Natural killer cell (primary cell): ENCODE data around the gene MARVELD1. TPM values are rescaled to one million over a fixed set of nuclear protein-coding genes. Genes with fewer than 3 reads are reported as not detected.

Experiments
- ATAC-seq, 3 donors: fragments of 150-1000 bp in 2 of 3; fragments of 200-7000 bp in 1 of 3; cut with Tn5 transposase; 1 replicate in 1 of 3; 2 replicates in 2 of 3; pipeline ENCODE4 v1.10.0; 2021; ENCODE audit warnings: mild to moderate bottlenecking in 2 of 3, moderate library complexity in 2 of 3
- DNase-seq, 2 donors: peaks; one replicate each; pipeline versions ENCODE4 v3.0.0 to v3.0.0-alpha.2; 2013 to 2021; ENCODE audit warnings: mixed read lengths in 1 of 2
- H3K27ac ChIP-seq: one replicate; pipeline ENCODE4 v1.5.1; 2013; ENCODE audit warnings: mild to moderate bottlenecking, low read length
- H3K27me3 ChIP-seq: one replicate; pipeline ENCODE4 v1.6.1; 2013; ENCODE audit warnings: low read length; ENCODE audit not compliant: control insufficient read depth, insufficient read depth
- H3K36me3 ChIP-seq: one replicate; pipeline ENCODE4 v1.6.1; 2013; ENCODE audit warnings: low read length; ENCODE audit not compliant: control insufficient read depth, insufficient read depth
- H3K4me1 ChIP-seq: one replicate; pipeline ENCODE4 v1.6.1; 2013; ENCODE audit warnings: low read length; ENCODE audit not compliant: control insufficient read depth, insufficient read depth
- H3K4me3 ChIP-seq: one replicate; pipeline ENCODE4 v1.5.1; 2013; ENCODE audit warnings: low read length
- H3K9me3 ChIP-seq: one replicate; pipeline ENCODE4 v1.6.1; 2013; ENCODE audit warnings: low read length; ENCODE audit not compliant: control insufficient read depth, insufficient read depth
- H3K27ac Mint-ChIP-seq, 2 donors: one replicate each; pipeline ENCODE4 v1.8.0; 2022; ENCODE audit warnings: mild to moderate bottlenecking in 2 of 2, mixed read lengths in 2 of 2, moderate library complexity in 1 of 2
- H3K27me3 Mint-ChIP-seq, 2 donors: one replicate each; pipeline ENCODE4 v1.8.0; 2022; ENCODE audit warnings: low read depth in 2 of 2, mixed read lengths in 2 of 2
- H3K36me3 Mint-ChIP-seq: one replicate; pipeline ENCODE4 v1.8.0; 2022; ENCODE audit warnings: mixed read lengths
- H3K4me1 Mint-ChIP-seq, 2 donors: one replicate each; pipeline ENCODE4 v1.8.0; 2022; ENCODE audit warnings: mixed read lengths in 2 of 2
- H3K4me3 Mint-ChIP-seq: one replicate; pipeline ENCODE4 v1.8.0; 2022; ENCODE audit warnings: mild to moderate bottlenecking, moderate library complexity, mixed read lengths
- H3K9me3 Mint-ChIP-seq, 2 donors: one replicate each; pipeline ENCODE4 v1.8.0; 2022; ENCODE audit warnings: mixed read lengths in 2 of 2
- CTCF ChIP-seq: fragments of 200-600 bp; IDR thresholded peaks from one replicate; pipeline ENCODE4 v1.8.0; 2022; ENCODE audit warnings: antibody characterized with exemption
- WGBS: methylation state at CpG from one replicate; pipeline ENCODE4 v1.1.7; 2013; ENCODE audit warnings: missing lambda C conversion rate; ENCODE audit not compliant: insufficient coverage; 5-methylcytosine and 5-hydroxymethylcytosine counted together
- intact Hi-C: fragments of 100-400 bp; cut with micrococcal nuclease; formaldehyde crosslinking; loops from one replicate; pipeline ENCODE4 v1.14.2; 2022
- total RNA-seq, 4 donors: library from RNA; stranded (reverse); fragments of 120-200 nt in 1 of 4; gene quantifications; one replicate each; pipeline versions ENCODE4 v1.2.3 to v1.2.4, GENCODE V29; 2013 to 2022

Gene MARVELD1
- total RNA-seq, 3 donors from 2014 or later (not counting 1 experiment from before 2014, with no cell fraction given) = 0.40 to 0.84 (median 0.40) TPM

GRCh38 chr10:97764519-97764931, 51.0 kb downstream of the MARVELD1 start:
- H3K9me3 ChIP-seq = no peaks in the 10 kb centered on the region
- no peak for DNase-seq
- WGBS = 66% methylated on average over 5 of the region's 7 CpGs
- no peak for ATAC-seq
- Mint-ChIP-seq H3K36me3 (no peaks in the 10 kb centered on the region), H3K4me3 (no peak overlapping the region), H3K27me3 (peaks cover 6 to 15% of the 10 kb centered on the region in 2 donors), H3K9me3 (no peaks in the 10 kb centered on the region), H3K4me1 (peaks cover 0 to 9% of the 10 kb centered on the region in 2 donors), H3K27ac (peak overlapping the region in 1 of 2 donors; percentile 50)
- H3K27ac ChIP-seq = no peak overlapping the region
- intact Hi-C loops = no loop called here
- H3K36me3 ChIP-seq = peaks cover 28% of the 10 kb centered on the region
- H3K4me1 ChIP-seq = no peaks in the 10 kb centered on the region
- H3K4me3 ChIP-seq = no peak overlapping the region
- no peaks in the 10 kb centered on the region for H3K27me3 ChIP-seq
- TF ChIP-seq CTCF = no peak

- ATAC-seq = no peak
- TF ChIP-seq CTCF = no peak
- Histone ChIP-seq H3K9me3 (no peaks in the 10 kb centered on the region), H3K4me1 (no peaks in the 10 kb centered on the region), H3K36me3 (peaks cover 22% of the 10 kb centered on the region), H3K27me3 (no peaks in the 10 kb centered on the region), H3K27ac (no peak overlapping the region), H3K4me3 (no peak overlapping the region)
- Mint-ChIP-seq H3K4me3 (no peak overlapping the region), H3K4me1 (peaks cover 0 to 9% of the 10 kb centered on the region in 2 donors), H3K36me3 (no peaks in the 10 kb centered on the region), H3K27me3 (peaks cover 12 to 17% of the 10 kb centered on the region in 2 donors), H3K27ac (no peak overlapping the region), H3K9me3 (no peaks in the 10 kb centered on the region)
- intact Hi-C loops = no loop called here
- no peak for DNase-seq
- 91% methylated on average over 15 of the region's 15 CpGs for WGBS
Observed at GRCh38 chr10:97765201-97765600, 51.7 kb downstream of the MARVELD1 start.

- 95% methylated on average over 13 of the region's 13 CpGs for WGBS
- Mint-ChIP-seq H3K27ac (no peak overlapping the region), H3K4me3 (no peak overlapping the region), H3K4me1 (peaks cover 0 to 18% of the 10 kb centered on the region in 2 donors), H3K27me3 (peaks cover 23 to 27% of the 10 kb centered on the region in 2 donors), H3K36me3 (no peaks in the 10 kb centered on the region), H3K9me3 (no peaks in the 10 kb centered on the region)
- peaks cover 15% of the 10 kb centered on the region for H3K36me3 ChIP-seq
- H3K4me3 ChIP-seq = no peak overlapping the region
- no peak overlapping the region for H3K27ac ChIP-seq
- no peaks in the 10 kb centered on the region for H3K9me3 ChIP-seq
- TF ChIP-seq CTCF = no peak
- H3K4me1 ChIP-seq = peaks cover under 1% of the 10 kb centered on the region
- ATAC-seq = no peak
- no peak for DNase-seq
- intact Hi-C loops = no loop called here
- H3K27me3 ChIP-seq = peaks cover 3% of the 10 kb centered on the region
Observed at GRCh38 chr10:97766106-97766810, 52.7 kb downstream of the MARVELD1 start.
